NCI-H187 treated with DMSO at 0.1 percent for 48 hours (cell line): ENCODE data around the gene DGKQ.
"Not testable (repeated sequence)": the region's sequence is repeated elsewhere in the genome, so short reads cannot be mapped to it uniquely, and the experiment has no call there.

Experiments
- DNase-seq: peaks from one replicate; lab custom pipeline; 2025; lab: John Stamatoyannopoulos, UW

Gene DGKQ

DNA sequence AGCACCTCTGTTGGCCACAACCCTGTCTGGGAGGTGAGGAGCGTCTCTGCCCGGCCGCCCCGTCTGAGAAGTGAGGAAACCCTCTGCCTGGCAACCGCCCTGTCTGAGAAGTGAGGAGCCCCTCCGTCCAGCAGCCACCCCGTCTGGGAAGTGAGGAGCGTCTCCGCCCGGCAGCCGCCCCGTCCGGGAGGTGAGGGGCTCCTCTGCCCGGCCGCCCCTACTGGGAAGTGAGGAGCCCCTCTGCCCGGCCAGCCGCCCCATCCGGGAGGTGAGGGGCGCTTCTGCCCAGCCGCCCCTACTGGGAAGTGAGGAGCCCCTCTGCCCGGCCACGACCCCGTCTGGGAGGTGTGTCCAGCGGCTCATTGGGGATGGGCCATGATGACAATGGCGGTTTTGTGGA is 2.6 kb upstream of the DGKQ start:
- not testable (repeated sequence) for DNase-seq

DNA sequence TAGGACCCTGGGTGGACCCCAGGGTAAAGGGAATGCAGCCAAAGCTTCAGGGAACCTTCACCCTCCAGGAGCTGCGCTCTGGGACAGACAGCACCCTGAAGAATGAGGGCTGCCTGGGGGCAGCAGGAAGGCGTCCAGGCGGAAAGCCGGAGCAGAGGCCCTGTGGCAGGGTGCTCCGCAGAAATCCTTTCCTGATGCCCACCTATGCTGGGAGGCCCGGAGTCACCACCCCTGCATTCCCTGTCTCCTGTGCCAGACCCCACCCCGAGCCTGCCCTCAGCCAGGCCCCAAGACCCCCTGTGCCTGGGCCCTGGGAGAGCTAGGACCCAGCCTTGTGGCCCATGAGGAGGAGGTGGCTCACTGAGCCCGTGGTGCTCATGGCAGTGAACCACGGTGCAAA is 1.3 kb upstream of the DGKQ start:
- DNase-seq: no peak

DNA sequence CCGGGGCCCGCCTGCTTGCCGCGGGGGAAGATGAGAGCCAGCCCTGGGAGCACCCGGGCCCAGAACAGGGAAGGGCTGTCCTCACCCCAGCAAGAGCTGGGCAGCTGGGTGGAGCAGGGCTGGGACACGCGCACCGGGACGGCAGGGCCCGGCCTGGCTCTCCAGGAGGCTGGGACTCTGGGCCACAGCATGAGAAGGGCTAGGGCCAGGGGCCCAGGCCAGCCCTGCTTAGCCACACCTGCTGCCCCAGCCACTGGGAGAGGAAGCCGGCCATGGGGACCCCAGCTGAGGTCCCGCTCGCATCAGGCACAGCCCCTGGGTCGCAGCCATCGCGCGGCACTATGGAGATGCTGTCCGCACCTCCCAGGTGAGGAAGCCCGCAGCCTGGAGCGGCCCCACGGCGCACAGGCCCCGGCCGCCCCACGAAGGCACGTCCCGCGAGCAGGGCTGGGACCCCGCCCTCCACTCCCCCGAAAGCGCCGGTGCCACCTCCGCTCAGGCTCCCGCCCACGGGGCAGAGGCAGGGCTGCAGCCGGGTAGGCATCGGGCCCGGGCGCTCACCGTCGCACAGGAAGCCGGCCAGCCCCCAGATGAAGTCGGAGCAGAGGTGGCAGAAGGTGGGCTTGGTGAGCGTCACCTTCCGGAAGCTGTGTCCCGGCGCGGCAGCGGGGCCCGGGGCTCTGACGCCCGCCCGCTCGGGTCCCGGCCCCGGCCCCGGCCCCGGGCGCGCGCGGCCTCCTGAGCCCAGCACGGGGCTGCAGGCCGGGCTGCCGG is 531 bp downstream of the DGKQ start:
- no peak for DNase-seq

DNA sequence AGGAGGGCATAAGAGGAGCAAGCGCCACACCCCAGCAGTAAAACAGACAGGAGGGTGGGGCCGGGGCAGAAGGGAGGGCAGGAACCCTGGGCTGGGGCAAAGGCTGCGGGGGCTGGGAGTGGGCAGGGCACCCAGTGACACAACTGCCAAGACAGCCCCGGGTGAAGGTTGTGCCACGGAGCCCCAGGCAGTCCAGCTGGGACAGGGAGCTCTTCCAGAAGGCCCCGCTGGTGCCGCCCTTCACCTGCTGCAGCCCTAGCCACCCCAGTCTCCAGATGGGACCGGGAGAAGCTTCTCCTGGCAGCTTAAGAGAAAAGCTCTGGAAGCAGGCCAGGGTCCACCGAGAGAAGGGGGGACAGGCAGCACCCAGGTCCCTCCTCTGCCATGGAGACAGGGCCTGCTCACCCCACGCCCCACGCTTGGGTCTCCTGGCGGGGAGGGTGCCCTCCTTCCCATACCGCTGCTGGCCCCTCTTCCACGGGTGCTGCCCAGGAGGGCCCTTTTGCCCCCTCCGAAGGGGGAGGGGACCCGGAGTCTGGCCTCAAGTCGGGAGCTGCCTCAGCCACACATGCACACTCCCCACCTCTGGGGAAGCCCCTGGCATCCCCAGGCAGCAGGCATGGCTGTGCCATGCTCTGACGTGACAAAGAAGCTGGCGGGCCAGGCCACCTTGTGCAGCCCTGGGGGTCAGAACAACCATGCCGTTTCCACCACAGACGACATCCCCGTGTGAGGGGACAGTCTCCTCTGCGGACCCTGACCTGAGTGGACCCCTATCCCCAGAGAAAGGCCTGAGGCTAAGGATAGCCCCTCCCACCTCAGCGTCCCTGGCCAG is 1.5 kb downstream of the DGKQ start:
- no peak for DNase-seq

DNA sequence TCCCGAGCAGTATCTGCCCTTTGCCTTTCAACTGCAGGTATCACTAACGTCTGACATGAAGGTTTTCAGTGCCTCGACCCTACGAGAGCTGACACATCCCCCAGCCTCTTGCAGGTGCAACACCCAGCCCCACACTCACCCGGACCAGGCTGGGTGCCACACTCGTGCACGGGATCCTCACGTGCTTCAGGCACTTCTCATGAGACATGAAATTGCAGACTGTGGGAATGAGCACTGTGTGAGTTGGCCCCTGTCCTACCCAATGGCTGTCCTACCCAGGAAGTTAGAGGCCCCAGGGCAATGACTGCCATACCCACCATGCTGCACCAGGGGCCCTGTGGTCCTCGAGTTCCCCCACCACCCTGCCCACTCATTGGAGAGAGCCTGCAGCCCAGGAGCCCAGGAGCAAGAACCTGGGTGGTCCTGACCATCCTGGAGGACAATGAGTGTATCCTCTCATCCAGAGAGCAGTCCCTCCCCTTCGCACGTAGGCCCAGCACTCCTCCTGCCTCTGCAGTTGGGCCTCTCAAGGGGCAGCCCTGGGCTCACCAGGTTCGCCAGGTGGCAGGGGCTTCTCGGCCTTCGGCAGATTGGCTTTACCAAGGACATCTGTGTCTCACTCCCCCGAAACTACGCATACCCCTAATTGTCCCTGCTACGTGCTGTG is 2.4 kb downstream of the DGKQ start:
- DNase-seq: no peak

DNA sequence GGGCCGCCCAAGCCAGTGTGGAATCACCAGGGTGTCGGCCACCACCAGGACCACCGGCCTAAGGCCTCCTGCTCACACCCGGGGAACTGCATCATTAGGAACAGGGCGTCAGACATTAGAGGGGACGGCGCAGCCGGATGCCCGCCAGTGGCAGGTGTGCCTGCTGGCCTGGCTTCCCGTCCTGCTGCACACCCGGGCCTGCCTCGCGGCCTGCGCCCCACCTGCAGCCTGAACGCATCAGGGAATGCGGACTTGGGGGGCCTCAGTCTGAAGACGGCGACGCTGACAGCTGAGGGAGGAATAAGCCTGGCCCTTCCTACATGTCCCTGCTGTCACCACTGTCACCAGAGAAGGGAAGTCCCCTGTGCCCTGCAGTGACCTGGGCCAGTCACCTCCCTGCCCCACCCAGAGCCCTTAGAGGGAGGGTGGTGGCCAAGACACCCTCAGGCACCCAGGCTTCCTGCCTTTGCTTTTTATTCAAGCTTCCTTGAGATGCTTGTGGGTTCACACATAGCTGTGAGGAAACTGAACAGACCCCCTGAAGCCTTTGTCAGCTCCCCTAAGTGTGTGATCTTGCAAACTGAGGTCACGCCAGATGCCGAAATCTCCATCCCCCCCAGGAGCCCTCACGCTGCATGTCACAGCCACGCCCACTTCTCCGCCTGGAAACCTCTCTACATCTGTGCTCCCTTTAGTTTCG is 3.2 kb downstream of the DGKQ start:
- DNase-seq: no peak

DNA sequence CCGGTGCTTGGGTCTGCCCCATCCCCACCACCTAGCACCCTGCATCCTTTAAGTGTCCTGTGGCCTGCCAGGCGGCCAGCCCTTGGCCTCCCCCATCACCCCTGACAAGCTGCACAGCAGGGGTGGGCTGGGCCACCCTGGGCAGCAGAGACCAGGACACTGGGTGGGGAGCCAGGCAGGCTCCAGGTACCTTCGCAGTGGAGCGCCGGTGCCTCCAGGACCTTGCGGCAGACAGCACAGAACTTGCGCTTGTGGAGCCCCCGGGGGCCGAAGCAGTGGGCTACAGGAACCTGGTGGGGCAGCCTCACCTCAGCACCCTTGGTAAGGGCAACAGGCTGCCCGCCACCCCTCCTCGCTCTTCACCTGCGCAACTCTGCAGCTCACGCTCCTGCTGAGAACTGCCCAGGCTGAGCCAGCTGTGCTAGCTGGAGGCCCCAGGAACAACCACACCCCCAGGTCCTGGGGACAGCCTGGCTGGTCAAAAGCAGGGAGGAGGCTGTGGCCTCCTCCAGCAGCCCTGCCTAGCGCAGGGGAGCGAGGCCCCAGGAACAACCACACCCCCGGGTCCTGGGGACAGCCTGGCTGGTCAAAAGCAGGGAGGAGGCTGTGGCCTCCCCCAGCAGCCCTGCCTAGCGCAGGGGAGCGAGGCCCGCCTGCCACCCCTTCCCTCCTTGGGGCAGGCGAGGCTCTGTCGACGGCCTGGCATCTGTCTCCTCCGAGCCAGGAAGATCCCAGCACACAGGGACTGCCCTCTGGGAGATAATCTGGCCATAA is 4.6 kb downstream of the DGKQ start:
- no peak for DNase-seq

DNA sequence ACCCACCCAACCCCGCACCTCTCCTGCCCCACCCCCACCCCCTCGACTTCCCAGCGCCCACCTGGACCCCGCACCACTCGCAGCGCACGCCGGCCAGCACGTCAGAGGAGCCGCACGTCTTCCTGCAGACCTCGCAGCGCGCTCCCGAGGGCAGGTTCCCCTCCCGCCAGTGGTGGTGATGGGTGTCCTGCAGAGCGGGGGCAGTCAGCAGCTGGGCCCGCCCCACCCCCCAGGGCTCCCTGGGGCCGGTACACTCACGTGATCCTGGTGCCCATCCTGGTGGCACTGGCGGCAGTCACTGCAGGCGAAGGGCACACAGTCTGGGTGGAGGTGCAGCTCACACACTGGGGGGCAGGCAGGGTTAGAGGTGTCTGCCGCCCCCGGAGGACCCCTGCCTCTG is 5.1 kb downstream of the DGKQ start:
- DNase-seq: no peak

DNA sequence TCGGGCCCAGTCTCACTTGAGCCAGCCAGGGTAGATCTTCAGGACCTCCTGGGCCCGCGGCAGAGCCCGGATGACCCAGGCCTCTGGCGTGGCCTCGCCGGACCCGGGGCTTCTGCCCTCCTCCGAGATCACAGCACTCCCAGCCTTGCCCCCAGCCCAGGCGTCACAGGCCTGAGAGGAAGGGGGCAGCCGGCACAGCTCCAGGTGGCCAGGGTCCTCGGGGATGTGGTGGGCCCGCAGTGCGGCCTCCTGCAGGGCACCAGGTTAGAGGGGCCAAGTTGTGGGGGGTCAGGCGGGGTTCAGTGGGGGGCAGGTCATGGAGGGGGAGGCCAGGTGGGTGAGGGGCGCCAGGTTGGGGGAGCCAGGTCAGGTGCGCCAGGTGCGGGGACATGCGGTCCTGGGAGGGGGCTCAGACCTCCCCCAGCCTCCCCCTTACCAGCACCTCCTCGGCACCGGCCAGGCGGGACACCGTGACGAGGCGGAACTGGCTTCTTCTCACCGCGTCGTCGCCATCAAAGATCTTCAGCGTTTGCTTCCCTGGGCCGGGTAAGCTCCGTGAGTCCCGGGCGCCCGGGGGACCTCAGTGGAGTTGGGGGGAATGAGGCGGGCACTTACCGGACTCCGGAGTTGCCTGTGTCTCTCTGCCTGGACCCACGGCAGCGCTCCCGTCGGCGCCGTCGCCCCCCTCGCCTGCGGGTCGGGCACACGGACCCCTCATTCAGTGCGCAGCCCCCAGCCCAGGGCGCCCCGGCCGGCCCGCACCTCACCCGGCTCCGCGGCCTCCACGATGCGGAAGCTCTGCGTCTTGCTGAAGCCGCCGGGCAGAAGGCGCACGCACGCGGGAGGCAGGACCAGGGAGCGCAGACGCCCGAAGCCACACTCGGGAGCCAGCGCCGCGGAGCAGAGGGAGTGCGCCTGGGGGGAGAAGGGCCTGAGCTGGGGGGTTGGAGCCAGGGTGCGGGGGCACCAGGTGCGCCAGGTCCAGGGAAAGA is 6.0 kb downstream of the DGKQ start:
- DNase-seq: no peak

DNA sequence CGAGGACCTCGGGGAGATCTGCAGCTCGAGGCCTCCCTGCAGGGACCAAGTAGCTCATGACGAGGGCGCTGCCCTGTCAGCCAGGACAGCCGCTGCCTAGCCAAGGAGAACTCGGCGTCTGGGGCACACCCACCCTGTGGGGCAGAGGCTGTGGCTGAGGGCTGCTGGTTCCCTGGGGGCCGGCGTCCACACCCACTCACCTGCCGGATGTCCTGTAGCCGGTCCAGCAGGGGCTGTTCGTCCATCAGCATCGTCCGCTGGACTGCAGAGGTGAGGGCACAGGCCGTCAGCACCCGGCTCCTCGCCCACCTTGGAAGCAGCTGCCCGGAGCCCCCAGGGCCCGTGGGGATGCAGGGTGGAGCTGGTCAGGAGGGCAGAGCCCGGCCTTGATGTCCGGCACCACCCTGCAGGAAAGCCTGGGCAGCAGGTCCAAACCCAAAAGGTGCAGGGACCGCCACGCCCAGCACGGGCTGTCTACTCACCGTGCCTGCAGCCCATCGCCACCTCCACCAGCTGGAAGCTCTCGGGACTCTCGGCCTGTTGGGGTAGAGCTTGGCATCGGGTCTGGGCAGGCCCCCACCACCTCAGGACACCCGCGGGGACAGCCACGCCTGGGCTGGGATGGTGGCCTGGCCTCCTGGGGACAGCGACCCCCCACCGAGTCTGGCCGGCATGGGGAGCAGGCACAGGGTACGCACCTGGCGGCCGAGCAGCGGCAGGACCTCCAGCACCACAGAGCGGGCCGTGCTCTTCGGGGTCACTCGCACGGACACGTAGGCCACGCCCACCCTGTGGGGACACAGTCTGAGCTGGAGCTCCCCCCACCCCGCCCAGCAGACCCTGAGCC is 6.9 kb downstream of the DGKQ start:
- DNase-seq: no peak

DNA sequence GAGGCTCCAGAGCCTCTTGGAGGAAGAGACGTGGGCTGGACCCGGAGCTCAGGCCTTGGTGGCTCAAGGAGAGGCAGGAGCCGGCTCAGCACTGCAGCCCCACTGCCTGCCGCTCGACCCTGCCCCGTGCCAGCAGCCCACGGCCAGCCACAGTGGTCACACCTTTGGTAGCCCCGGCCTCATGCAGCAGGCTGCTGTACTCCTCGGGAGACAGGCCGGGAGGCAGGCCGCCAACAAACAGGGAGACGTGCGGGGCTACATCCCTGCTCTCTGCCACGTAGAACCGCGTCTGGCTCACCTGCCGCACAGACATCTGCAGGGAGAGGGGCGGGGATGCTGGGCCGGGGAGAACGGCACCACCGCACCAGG is 7.6 kb downstream of the DGKQ start:
- DNase-seq: no peak

DNA sequence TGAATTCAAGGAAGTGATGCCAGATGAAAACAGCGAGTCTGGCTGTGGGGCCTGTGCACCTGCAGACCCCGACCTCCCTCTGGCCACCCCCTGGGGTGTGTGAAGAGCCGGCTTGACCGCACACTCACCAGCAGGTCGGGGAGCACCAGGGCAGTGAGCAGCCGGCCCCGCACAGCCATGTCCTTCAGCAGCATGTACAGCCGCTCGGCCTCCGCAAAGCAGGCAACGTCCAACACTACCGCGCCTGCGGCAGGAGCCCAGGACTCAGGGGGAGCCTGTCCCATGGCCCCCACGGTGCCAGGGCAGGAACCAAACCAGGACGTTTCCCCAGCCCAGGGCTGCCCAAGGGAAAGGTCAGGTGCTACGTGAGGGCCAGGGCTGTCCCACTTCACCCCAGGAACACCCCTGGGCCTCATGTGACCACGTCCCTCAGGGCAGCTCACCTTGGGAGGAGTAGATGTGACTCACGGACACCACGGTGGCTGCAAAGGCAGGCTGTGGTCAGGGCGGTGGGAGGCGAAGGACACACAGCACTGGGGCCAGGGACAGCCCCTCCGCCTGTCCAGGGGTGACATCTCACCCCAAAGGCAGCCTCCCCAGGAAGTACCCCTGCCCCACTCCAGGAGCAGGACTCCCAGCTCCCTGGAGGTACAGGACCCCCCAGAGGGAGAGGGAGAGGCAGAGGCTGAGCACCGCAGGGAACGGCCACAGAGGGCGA is 8.2 kb downstream of the DGKQ start:
- DNase-seq: no peak

DNA sequence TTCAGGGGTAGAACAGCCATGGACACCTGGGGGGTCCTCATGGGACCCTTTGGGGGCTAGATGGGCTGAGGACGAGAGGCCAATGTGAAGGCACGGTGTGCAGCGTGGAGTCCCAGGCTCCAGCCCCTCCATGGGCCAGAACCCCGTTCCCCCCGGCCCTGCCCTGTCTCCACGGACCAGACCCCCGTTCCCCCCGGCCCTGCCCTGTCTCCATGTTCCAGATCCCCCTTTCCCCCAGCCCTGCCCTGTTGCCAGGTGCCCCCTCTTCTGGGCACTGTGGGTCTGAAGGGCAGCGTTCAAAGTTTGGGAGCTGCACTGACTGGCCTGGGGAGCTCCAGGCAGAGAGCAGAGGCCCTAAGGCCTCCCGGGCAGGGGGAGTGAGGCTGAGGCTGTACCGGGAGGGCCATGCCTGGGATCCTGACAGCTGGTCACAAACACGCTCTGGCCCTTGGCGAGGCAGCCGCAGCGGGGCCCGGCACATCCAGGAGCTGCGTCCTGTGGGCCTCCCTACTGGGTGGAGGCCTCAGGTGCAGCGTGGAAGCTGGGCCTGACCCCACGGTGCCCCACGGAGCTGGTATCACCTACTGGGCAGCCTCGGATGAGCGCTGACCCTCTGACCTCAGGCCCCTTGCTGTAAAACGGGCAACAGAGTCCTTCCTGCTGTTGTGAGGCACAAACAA is 8.9 kb downstream of the DGKQ start:
- DNase-seq: no peak

DNA sequence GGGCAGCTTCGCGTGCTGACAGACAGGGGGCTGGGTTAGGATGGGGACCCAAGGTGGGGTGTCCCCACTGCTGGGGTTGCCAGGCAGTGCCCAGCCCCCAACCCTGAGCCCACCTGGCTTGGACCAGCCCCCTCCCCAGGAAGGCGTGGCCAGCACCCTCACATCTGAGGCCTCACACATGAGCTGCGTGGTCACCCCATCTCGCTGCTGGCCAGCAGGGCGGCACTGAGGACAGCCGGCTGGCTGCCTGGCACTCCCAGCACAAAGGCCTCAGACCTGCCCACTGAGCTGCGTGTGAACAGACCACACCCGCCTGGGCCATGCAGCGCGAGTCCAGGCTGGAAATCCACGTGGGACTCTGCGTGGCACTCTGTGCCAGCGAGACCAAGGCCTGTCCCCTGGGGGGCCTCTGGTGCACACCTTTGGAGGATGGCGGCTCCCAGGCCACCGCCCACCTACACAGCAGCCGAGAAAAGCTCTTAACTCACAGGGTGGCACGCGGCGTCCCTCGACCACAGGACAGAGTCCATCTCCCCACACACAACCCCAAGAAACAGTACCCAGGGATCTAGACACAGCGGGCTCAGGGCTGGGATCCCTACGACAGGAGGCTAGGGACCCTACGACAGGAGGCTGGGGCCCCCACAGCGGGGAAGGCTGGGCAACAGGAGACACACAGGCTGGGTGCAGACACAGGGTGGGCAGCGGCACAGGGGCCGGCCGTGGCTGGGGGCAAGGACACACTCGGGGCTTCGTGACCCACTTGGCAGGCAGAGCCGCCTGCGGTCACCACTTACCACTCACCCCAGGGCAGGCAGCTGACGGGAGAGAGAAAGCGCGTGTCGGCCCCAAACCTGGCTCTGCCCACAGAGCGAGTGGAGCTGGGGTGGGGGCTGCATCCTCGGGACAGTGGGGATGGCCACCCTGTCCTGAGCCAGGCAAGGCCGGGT is 9.8 kb downstream of the DGKQ start:
- no peak for DNase-seq

DNA sequence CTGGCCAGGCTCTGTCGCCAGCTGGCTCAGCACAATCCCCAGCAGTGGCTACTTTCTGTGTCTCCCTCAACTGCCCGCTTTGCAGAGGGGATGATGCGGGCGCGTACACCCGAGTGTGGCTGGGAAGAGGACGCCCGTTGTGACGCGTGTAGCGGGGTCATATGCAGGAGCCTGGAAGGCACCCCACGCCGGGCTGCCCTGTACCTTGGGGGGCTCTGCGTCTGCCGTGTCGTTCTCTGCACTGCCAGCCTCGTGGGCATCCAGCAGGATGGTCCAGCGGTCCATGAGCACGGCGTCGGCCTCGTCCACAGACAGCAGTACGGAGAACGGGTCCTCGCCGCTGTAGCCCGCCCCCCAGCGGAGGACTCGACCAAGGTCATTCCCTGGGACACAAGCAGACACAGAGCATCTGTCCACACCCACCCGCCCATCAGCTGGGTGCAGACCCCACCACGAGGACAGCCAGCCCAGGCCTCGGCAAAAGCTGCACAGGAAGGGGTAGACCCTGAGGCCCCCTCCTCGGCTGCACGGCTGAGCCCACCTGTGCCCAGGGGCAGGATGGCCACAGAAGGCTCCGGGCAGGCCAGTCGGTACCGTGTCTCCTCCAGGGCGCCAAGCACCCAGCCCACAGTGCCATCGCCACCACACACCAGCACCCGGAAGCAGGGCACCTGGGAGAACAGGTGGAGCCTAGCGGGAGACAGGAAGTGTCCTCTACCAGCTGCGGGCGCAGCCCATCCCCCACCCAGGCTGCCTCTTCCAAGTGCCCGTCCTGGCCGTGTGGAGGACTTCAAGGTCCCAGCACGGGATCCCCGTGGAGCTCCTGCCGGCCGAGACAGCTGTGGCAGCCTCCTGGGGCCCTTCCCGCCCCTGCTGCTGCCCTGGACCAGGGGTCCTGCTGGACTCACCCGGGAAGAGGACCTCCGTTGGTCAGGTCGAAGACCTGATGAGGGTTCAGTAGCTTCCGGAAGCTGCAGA is 10.8 kb downstream of the DGKQ start:
- no peak for DNase-seq
